ENCODE results near the gene SDK2. TPM values are rescaled to one million over a fixed set of nuclear protein-coding genes. Genes with fewer than 3 reads are reported as not detected.

SDK2 gene
- polyA plus RNA-seq, 3 donors from 2014 or later, result not detected

DNA sequence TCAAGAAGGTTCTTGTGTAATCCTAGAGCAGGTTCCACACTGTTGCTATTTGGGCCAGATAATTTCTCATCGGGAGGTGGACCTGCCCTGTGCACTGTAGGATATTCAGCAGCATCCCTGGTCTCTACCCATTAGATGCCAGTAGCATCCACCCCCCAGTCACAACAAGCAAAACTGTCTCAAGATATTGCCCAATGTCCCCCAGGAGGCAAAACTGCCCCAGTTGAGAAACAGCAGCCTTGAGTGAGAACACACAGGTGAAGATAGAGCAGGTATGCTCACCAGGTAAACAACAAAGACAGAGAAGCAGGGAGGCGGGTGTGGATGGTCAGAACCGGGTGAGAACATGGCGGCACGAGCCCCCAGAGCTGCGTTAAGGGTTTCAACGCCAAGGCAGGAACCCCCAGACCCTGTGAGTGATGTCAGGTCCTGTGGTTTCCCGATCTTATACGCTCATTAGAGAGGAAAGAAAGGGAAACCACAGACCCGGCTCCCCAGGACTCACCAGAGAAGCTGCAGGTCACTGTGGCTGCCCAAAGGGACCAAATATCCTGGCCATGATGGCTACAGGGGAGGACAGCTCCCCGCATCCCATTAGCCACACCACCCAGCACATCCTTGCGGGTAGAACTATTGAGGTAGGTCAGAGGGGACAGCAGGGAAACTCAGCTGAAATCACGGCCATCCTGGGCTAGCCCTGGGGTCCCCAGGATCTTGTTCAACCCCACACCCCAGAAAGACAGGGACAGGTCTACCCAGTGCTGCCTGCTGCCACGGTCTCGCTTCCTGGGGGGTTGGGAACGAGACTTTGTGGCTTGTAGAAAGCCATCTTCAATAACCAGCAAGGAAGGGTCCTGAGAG, 353.6 kb downstream of the SDK2 start:
- H3K4me1 Mint-ChIP-seq, result peaks cover 18 to 21% of the 10 kb centered on the region in 2 donors
- peaks cover 2 to 4% (median 3%) of the 10 kb centered on the region in 3 donors for H3K27me3 Mint-ChIP-seq (ENCODE audit: low read depth in 3 of 3)
- peak overlapping the region; percentile 15 to 72 (median 50) for H3K4me3 Mint-ChIP-seq
- peak overlapping the region; percentile 11 to 47 (median 28) for H3K27ac Mint-ChIP-seq
- no peaks in the 10 kb centered on the region for H3K9me3 Mint-ChIP-seq
- no peak for DNase-seq
- H3K36me3 Mint-ChIP-seq, result no peaks in the 10 kb centered on the region

DNA sequence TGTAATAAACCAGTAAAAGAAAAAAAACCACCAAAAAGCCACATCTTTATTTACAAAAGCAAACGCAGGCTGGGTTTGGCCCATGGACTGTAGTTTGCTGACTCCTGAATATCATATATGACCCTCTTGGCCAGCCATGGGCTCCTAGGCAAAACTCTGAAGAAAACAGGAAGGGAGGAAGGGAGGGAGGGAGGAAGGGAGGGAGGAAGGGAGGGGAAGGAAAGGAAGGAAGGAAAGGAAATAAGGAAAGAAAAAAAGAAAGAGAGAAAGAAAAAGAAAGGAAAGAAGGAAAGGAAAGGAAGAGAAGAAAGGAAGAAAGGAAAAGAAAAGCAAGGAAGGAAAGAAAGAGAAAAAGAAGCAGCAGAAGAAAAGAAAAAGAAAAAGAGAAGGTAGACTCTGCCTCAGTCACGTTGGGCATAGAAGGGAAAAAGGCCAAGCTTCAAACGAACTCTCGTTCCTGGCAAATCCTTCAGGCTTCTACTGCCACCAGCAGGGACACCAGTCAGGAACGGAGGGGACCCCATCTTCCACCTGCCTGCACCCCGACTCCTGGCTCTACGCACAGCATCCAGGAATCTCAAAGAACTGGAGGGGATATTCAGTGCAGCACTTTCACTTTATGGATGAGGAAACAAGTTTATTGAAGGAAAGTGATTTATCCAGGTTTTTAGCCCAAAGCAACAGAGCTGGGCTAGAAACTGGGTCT, 354.5 kb downstream of the SDK2 start:
- Mint-ChIP-seq H3K36me3 (no peaks in the 10 kb centered on the region), H3K9me3 (no peaks in the 10 kb centered on the region), H3K27me3 (ENCODE audit: low read depth in 3 of 3) (peaks cover 2 to 3% (median 3%) of the 10 kb centered on the region in 3 donors), H3K4me3 (no peak overlapping the region), H3K27ac (peak overlapping the region in 2 of 6 donors; percentile 7 to 28), H3K4me1 (peaks cover 18 to 21% of the 10 kb centered on the region in 2 donors)
- no peak for DNase-seq

DNA sequence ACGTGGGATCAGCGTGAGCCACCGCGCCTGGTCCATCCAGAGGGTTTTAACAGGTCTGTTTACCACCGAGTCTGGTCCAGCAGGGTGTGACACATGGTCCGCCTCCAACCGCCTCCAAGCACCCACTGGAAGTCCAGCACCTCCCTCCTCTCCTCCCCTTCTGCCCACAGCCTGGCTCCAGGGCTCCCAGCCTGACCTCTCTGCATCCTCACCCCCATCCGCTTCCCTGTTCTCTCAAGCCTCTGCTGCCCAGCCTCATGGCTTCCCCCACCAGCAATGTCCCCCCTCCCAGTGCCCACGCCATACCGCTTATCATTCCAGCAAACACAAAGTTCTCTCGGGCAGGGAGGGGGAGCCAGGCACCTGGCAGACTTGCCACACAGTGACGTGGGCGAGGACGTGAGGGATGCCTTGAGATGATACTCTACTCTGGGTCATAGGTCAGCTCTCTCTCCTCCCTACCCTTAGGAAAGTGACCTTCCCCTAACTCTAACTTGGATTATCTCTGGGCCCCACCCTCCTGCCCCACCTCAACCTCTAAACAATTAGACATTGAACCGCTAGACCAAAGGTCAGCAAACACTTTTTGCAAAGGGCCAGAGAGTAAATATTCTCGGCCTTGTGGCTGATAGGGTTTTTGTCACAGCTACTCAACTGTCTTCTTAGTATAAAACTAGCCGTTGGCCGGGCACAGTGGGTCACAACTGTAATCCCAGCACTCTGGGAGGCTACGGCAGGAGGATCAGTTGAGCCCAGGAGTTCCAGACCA, 355.5 kb downstream of the SDK2 start:
- Mint-ChIP-seq H3K4me3 (no peak overlapping the region), H3K27ac (no peak overlapping the region)

DNA sequence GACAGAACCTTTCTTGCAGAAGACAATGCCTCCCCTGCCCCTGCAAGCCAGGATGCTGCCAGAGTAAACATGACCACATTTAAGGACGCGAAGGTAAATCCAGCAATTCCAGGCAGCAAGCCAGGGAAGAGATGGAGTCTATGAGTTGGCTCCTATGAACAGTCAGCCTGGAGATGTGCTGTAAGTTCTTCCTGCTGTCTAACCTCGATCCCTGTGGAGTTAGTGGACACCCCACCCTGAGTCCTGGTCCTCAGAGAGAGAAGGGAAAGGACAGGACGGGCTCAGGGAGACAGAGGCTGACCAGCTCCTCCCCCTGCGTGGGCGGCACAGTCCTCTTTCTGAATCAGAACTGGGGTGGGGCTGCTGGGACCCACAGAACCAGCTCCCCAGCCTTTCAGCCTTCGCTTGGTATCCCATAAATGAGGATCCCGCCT, 357.4 kb downstream of the SDK2 start:
- H3K9me3 Mint-ChIP-seq, result no peaks in the 10 kb centered on the region
- no peak overlapping the region for H3K4me3 Mint-ChIP-seq
- DNase-seq, result no peak
- no peaks in the 10 kb centered on the region for H3K36me3 Mint-ChIP-seq
- H3K27me3 Mint-ChIP-seq (ENCODE audit: low read depth in 3 of 3), result peaks cover 0 to 6% (median 3%) of the 10 kb centered on the region in 3 donors
- no peak overlapping the region for H3K27ac Mint-ChIP-seq
- H3K4me1 Mint-ChIP-seq, result peaks cover 18% of the 10 kb centered on the region in 2 donors

More for the DNA sequence above, 355.5 kb downstream of the SDK2 start:
- Mint-ChIP-seq H3K27me3 (ENCODE audit: low read depth in 3 of 3) (peaks cover 2 to 3% (median 2%) of the 10 kb centered on the region in 3 donors), H3K4me1 (peaks cover 18 to 21% of the 10 kb centered on the region in 2 donors), H3K36me3 (no peaks in the 10 kb centered on the region), H3K9me3 (no peaks in the 10 kb centered on the region)
- no peak for DNase-seq

DNA sequence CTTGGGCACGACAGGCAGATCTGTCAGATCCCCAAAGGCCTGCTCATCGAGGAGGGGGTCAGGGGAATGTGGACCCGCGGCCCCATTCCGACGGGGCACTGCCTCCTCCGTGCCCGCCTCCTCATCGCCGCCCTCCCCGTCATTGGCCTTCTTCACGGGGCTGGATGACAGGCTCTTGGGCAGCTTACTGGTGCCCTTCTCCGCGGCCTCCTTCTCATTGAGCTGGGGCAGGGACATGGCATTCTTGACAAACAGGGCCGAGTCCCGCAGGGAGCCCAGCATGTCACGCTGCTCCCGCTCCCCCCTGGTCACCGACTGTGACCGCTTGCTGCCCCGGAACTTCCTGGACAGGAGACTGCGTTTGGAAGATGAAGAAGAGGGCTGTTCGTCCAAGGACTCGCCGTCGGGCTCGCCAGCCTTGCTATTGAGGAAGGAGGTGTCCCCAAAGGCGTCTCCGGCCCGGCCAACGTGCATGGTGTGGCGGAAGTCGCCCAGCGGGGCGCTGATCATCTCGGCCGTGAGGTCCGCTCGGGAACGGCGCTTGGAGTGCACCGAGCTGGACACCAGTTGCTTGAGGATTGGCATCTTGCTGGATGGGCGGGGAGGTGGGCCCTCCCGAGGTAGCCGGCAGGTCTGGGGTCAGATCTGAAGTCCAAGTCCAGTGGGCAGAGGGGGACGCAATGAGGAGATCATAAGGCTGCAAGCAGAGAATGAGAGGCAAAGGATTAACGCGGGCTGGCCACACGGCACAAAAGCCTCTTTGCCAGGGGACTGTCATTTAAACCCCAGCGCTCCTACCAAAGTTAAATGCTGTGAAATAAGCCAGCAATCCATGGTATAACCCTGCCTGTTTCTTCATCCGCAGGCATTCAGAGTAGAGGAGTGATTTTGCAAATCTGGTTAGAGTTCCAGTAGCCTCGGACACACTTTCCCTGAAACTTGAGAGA, 358.1 kb downstream of the SDK2 start:
- H3K4me3 Mint-ChIP-seq, result no peak overlapping the region
- peak overlapping the region in 1 of 6 donors; percentile 41 for H3K27ac Mint-ChIP-seq
- no peaks in the 10 kb centered on the region for H3K9me3 Mint-ChIP-seq
- DNase-seq, result no peak
- peaks cover 0 to 6% (median 4%) of the 10 kb centered on the region in 3 donors for H3K27me3 Mint-ChIP-seq (ENCODE audit: low read depth in 3 of 3)
- no peaks in the 10 kb centered on the region for H3K36me3 Mint-ChIP-seq
- peaks cover 11 to 13% of the 10 kb centered on the region in 2 donors for H3K4me1 Mint-ChIP-seq

DNA sequence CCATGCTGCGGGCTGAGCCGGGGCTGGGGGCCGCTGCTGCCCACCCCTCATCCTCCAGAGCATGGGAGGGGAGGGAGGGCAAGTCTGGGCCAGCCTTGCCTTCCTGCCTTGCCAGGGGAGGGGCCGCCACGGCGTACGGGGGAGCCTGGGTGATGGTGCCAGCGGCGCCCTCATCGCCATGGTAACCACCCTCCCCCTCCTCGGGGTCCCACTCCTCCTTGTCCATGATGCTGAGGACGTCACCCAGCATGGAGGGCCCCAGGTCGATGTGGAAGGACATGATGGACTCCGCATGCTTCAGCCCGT, 358.7 kb downstream of the SDK2 start:
- H3K36me3 Mint-ChIP-seq, result no peaks in the 10 kb centered on the region
- peaks cover 5 to 7% of the 10 kb centered on the region in 2 donors for H3K4me1 Mint-ChIP-seq
- no peak overlapping the region for H3K27ac Mint-ChIP-seq
- H3K27me3 Mint-ChIP-seq (ENCODE audit: low read depth in 3 of 3), result peaks cover 0 to 6% (median 4%) of the 10 kb centered on the region in 3 donors
- DNase-seq, result no peak
- H3K4me3 Mint-ChIP-seq, result no peak overlapping the region
- H3K9me3 Mint-ChIP-seq, result no peaks in the 10 kb centered on the region

DNA sequence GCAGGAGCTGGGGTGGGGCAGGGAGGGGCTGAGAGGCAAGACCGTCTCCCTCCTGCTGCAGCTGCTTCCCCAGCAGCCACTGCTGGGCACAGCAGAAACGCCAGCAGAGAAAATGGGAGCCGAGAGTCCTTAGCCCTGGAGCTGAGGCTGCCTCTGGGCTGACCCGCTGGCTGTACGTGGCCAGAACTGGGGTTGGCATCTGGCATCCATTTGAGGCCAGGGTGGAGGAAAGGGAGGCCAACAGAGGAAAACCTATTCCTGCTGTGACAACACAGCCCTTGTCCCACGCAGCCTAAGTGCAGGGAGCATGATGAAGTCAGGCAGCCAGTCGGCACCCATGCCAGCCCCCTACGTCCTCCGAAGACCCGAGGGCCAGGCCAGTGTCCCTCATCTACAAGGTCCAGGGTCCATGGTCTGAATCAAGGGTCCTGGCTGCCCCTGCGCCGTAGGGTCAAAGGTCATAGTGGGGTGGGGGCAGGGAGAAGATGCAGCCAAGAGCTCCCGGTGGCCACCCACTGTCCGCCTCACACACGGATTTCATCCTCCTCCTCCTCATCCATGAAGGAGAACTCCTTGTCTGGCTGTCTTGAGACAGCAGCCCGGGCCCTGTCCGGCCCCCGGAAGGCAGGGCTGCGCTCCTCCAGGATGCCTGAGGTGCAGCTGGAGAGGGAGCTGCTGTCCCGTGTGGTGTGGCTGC, 359.2 kb downstream of the SDK2 start:
- Mint-ChIP-seq H3K4me1 (peaks cover under 1 to 1% of the 10 kb centered on the region in 2 donors), H3K27ac (no peak overlapping the region), H3K36me3 (no peaks in the 10 kb centered on the region), H3K4me3 (no peak overlapping the region), H3K9me3 (no peaks in the 10 kb centered on the region), H3K27me3 (ENCODE audit: low read depth in 3 of 3) (peaks cover 0 to 6% (median 4%) of the 10 kb centered on the region in 3 donors)
- DNase-seq, result no peak

Measured in immature natural killer cell (primary cell).